NB4 (cell line): ENCODE results near the gene CXCL12.

ENCODE experiments used
- CTCF ChIP-seq: IDR thresholded peaks from one replicate; pipeline ENCODE4 v1.5.1; 2012; ENCODE audit warnings: low read depth, low read length
- POLR2A ChIP-seq: IDR thresholded peaks from 2 replicates; pipeline ENCODE4 v1.6.1; 2011; ENCODE audit warnings: mild to moderate bottlenecking; ENCODE audit not compliant: insufficient read length; ENCODE audit errors: extremely low read depth

- TF ChIP-seq POLR2A (no peak), CTCF (no peak)
These were observed 41.1 kb downstream of the CXCL12 start for GRCh38 chr10:44343843-44344242.
